MM.1S (cell line): Measurements from ENCODE around the gene MAP4.

ENCODE experiments used
- EZH2 ChIP-seq: fragments of 300-600 bp; sonication (generic); optimal IDR thresholded peaks from 2 replicates; pipeline ENCODE3; 2017; ENCODE audit warnings: low read depth, mild to moderate bottlenecking, antibody characterized with exemption, low read length, mixed read lengths
- TF ChIP-seq, protein P1 (sequence below): fragments of 300-600 bp; sonication (generic); IDR thresholded peaks from 2 replicates; pipeline ENCODE4 v1.5.1; 2016; ENCODE audit warnings: antibody characterized with exemption, low read length, mixed read lengths

DNA sequence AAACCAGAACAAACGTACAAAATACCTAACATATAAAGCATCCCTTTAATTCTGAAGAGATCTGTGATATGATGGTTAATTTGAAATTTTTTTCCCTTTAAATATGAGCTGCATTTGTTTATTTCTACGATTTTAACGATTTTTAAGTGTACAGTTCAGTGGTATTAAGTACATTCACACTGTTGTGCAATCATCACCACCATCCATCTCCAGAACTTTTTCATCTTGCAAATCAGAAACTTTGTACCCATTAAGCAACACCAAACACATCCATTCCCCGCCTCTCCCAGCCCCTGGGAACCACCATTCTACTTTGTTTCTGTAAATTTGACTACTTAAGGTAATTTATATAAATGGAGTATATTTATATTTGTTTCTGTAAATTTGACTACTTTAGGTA is 51.5 kb downstream of the MAP4 start:
- TF ChIP-seq, protein P1, sequence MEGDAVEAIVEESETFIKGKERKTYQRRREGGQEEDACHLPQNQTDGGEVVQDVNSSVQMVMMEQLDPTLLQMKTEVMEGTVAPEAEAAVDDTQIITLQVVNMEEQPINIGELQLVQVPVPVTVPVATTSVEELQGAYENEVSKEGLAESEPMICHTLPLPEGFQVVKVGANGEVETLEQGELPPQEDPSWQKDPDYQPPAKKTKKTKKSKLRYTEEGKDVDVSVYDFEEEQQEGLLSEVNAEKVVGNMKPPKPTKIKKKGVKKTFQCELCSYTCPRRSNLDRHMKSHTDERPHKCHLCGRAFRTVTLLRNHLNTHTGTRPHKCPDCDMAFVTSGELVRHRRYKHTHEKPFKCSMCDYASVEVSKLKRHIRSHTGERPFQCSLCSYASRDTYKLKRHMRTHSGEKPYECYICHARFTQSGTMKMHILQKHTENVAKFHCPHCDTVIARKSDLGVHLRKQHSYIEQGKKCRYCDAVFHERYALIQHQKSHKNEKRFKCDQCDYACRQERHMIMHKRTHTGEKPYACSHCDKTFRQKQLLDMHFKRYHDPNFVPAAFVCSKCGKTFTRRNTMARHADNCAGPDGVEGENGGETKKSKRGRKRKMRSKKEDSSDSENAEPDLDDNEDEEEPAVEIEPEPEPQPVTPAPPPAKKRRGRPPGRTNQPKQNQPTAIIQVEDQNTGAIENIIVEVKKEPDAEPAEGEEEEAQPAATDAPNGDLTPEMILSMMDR: no peak
- TF ChIP-seq EZH2: no peak
